K562 (cell line): ENCODE data around the gene TMEFF2. TPM values are rescaled to one million over a fixed set of nuclear protein-coding genes. Genes with fewer than 3 reads are reported as not detected.

Experiments
- ATAC-seq: fragments of 200-7000 bp; cut with Tn5 transposase; 3 replicates; pipeline ENCODE4 v1.9.1; 2020; ENCODE audit warnings: moderate library complexity
- BruUV-seq: library from RNA; stranded (reverse); fragments of 400-500 nt; replicated peaks from 2 replicates; lab custom pipeline; 2021; lab: Mats Ljungman, UMichigan
- CTCF ChIA-PET: fragments of 300-600 bp; formaldehyde crosslinking; extraction: SDS; loops from one replicate; lab custom pipeline; 2021; ENCODE audit warnings: low intra/inter-chr PET ratio; lab: Yijun Ruan, JAX
- POLR2A ChIA-PET: fragments of 300-600, 350-650 bp; sonication (Branson Sonifier 250); formaldehyde crosslinking; extraction: SDS; loops from one replicate; lab custom pipeline; 2021; ENCODE audit warnings: antibody characterized with exemption, inconsistent platforms; lab: Yijun Ruan, JAX
- DNase-seq, 4 experiments: peaks; one replicate each; pipeline versions ENCODE4 v3.0.0 to v3.0.0-alpha.2; 2011 to 2018; ENCODE audit warnings: low spot score in 3 of 4, mixed read lengths in 3 of 4; ENCODE audit errors: extremely low read depth in 1 of 4
- FAIRE-seq: peaks from 2 replicates; lab custom pipeline; 2011; peaks lifted over from hg19 to GRCh38; lab: Jason Lieb, UNC
- H2AFZ ChIP-seq: 2 replicates; pipeline ENCODE4 v1.6.0; 2011; ENCODE audit warnings: low read depth, low read length, control low read depth, inconsistent platforms
- H3K27ac ChIP-seq: fragments of 200-600 bp; 3 replicates; pipeline ENCODE4 v1.8.0; 2011; ENCODE audit warnings: low read depth, mild to moderate bottlenecking, control low read depth, inconsistent platforms, low read length, moderate library complexity, mixed read lengths; ENCODE audit errors: extremely low read depth
- H3K27me3 ChIP-seq, 2 experiments: fragments of 300-600 bp in 1 of 2; 2 replicates in 1 of 2; 3 replicates in 1 of 2; pipeline versions ENCODE4 v1.6.0 to v1.8.0; 2011; ENCODE audit warnings: inconsistent platforms in 2 of 2, low read length in 2 of 2, mild to moderate bottlenecking in 1 of 2, mixed read lengths in 1 of 2, moderate library complexity in 1 of 2; ENCODE audit not compliant: control insufficient read depth in 2 of 2, insufficient read depth in 2 of 2
- H3K36me3 ChIP-seq: fragments of 300-600 bp; 3 replicates; pipeline ENCODE4 v1.8.0; 2011; ENCODE audit warnings: mild to moderate bottlenecking, low read length, inconsistent platforms; ENCODE audit not compliant: control insufficient read depth, insufficient read depth
- H3K4me1 ChIP-seq, 2 experiments: fragments of 200-600 bp in 1 of 2; replicated peaks in 1 of 2; 2 replicates in 1 of 2; 3 replicates in 1 of 2; pipeline versions ENCODE4 v1.5.1 to v1.8.0; 2011; ENCODE audit warnings: inconsistent platforms in 2 of 2, low read length in 2 of 2, mild to moderate bottlenecking in 1 of 2, mixed read lengths in 1 of 2, moderate library complexity in 1 of 2; ENCODE audit not compliant: control insufficient read depth in 2 of 2, insufficient read depth in 2 of 2
- H3K4me2 ChIP-seq: 2 replicates; pipeline ENCODE4 v1.6.1; 2011; ENCODE audit warnings: low read length, control low read depth, inconsistent platforms, mixed read lengths; ENCODE audit not compliant: insufficient read depth
- H3K4me3 ChIP-seq: fragments of 200-600 bp; sonication (generic), shearing (Covaris generic); 2 replicates; pipeline ENCODE4 v1.5.1; 2016; ENCODE audit warnings: control low read depth, inconsistent platforms
- H3K79me2 ChIP-seq: fragments of 200-600 bp; 3 replicates; pipeline ENCODE4 v1.8.0; 2011; ENCODE audit warnings: low read length, inconsistent platforms; ENCODE audit not compliant: control insufficient read depth, insufficient read depth
- H3K9ac ChIP-seq, 2 experiments: 2 replicates each; pipeline versions ENCODE4 v1.6.0 to v1.6.1; 2011; ENCODE audit warnings: low read depth in 2 of 2, low read length in 2 of 2, control low read depth in 1 of 2, inconsistent platforms in 1 of 2, mild to moderate bottlenecking in 1 of 2, mixed read lengths in 1 of 2; ENCODE audit not compliant: insufficient read depth in 1 of 2
- H3K9me1 ChIP-seq: one replicate; pipeline ENCODE4 v1.6.0; 2011; ENCODE audit warnings: inconsistent platforms, mild to moderate bottlenecking, low read length, moderate library complexity; ENCODE audit not compliant: control insufficient read depth, insufficient read depth
- H3K9me3 ChIP-seq: replicated peaks from 2 replicates; pipeline ENCODE4 v1.5.1; 2011; ENCODE audit warnings: low read depth, low read length, inconsistent platforms; ENCODE audit not compliant: control insufficient read depth, insufficient read depth
- H4K20me1 ChIP-seq: replicated peaks from 2 replicates; pipeline ENCODE4 v1.6.1; 2011; ENCODE audit warnings: low read length, inconsistent platforms, mixed read lengths; ENCODE audit not compliant: control insufficient read depth, insufficient read depth
- CREBBP ChIP-seq: IDR thresholded peaks from one replicate; pipeline ENCODE4 v1.6.1; 2012; ENCODE audit warnings: low read depth, mild to moderate bottlenecking, control low read depth, inconsistent platforms, low read length
- SLC30A9 ChIP-seq: fragments of 250-450 bp; sonication (Bioruptor Pico); IDR thresholded peaks from 2 replicates; pipeline ENCODE4 v1.8.0; 2022; ENCODE audit warnings: mild to moderate bottlenecking, moderate library complexity
- TBL1XR1 ChIP-seq, 2 experiments: IDR thresholded peaks; 2 replicates each; pipeline ENCODE4 v1.6.1; 2012; ENCODE audit warnings: improper control_type of control experiment in 2 of 2, low read length in 2 of 2, mild to moderate bottlenecking in 1 of 2
- TCF7 ChIP-seq: sonication (generic); IDR thresholded peaks from 2 replicates; pipeline ENCODE4 v1.6.1; 2016; ENCODE audit warnings: antibody characterized with exemption, borderline replicate concordance
- TEAD2 ChIP-seq: fragments of 450-650 bp; IDR thresholded peaks from 2 replicates; pipeline ENCODE4 v1.6.1; 2016; ENCODE audit warnings: missing genetic modification characterization, control low read depth, missing compliant biosample characterization
- XRCC3 ChIP-seq: fragments of 450-650 bp; IDR thresholded peaks from 2 replicates; pipeline ENCODE4 v1.6.1; 2017; ENCODE audit warnings: mild to moderate bottlenecking, moderate library complexity
- WGBS: fragments of 100-300 bp; shearing (Covaris generic); methylation state at CpG from one replicate; pipeline ENCODE4 v1.1.6; 2016; ENCODE audit warnings: low coverage, mixed read lengths; ENCODE audit not compliant: insufficient coverage; ENCODE audit errors: missing lambda C conversion rate; 5-methylcytosine and 5-hydroxymethylcytosine counted together
- in situ Hi-C: fragments of 300-500 bp; cut with MboI; formaldehyde crosslinking; loops from 4 replicates; pipeline ENCODE4 v1.15.0; 2018; ENCODE audit warnings: inconsistent platforms, mixed read lengths
- intact Hi-C: fragments of 100-400 bp; cut with micrococcal nuclease; formaldehyde crosslinking; loops from 2 replicates; pipeline ENCODE4 v1.14.2; 2022
- polyA plus RNA-seq, 8 experiments: library from polyadenylated mRNA; depleted of rRNA in 4 of 8; stranded (reverse) in 5 of 8; unstranded in 3 of 8; fragments of >200 nt; fragmentation: Nextera tagmentation in 2 of 8; fragmentation: Illumina TruSeq in 1 of 8; extraction: Ambion mirVana in 2 of 8; extraction: Trizol in 1 of 8; gene quantifications; 2 replicates each; pipeline versions ENCODE4 v1.2.1 to v1.2.3, GENCODE V29; 2011 to 2014; ENCODE audit warnings: inconsistent platforms in 1 of 8, missing spikeins in 1 of 8
- total RNA-seq, 7 experiments: library from RNA; depleted of rRNA in 6 of 7; stranded (reverse); fragments of >200 nt in 6 of 7; fragmentation: Illumina TruSeq in 2 of 7; extraction: Trizol in 2 of 7; gene quantifications; 2 replicates each; pipeline versions ENCODE4 v1.2.1 to v1.2.3, GENCODE V29; 2011 to 2021; ENCODE audit warnings: low replicate concordance in 1 of 7
- TF ChIP-seq, protein P1 (sequence below), 2 experiments: fragments of 450-650 bp; formaldehyde crosslinking in 1 of 2; IDR thresholded peaks; 2 replicates each; pipeline versions ENCODE4 v1.4.0 to v1.6.1; 2014 to 2020; ENCODE audit warnings: mild to moderate bottlenecking in 2 of 2, borderline replicate concordance in 1 of 2, low read depth in 1 of 2
- TF ChIP-seq, protein P2 (sequence below), 3 experiments: IDR thresholded peaks in 2 of 3; conservative IDR thresholded peaks in 1 of 3; 2 replicates each; pipeline ENCODE4 v1.5.1; 2011 to 2012; ENCODE audit warnings: low read length in 3 of 3, mild to moderate bottlenecking in 3 of 3, control low read depth in 2 of 3, improper control_type of control experiment in 1 of 3, inconsistent platforms in 1 of 3, low read depth in 1 of 3, mixed read lengths in 1 of 3, moderate library complexity in 1 of 3; ENCODE audit not compliant: insufficient read depth in 2 of 3

TMEFF2 gene
- total and polyA plus RNA-seq, 9 of the 15 experiments (the other 6 are each of a cell fraction or from before 2014, with no cell fraction given), result 1.4 TPM; not detected in 8

DNA sequence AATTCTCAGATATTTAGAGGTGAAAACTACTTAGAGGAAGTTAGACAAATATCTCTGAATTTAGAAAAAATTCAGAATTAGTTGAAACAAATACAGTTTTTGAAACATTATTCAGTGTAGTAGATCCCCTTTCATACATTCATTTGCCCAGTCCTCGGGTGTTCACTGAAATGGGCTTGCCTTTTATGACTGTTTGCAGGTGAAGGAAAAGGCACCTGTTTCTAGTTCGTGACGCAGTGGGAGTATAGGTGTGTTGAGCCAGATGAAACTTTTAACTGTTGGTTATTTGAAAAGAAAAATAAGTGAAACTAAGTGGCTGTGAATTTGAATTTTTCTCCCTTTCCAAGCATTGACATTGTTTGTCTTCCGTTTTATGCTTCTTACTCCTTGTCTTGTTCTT lies 28.9 kb downstream of the TMEFF2 start (continued):
- no peak for TF ChIP-seq SLC30A9 (CRISPR knock-in tag)
- no peak for TF ChIP-seq CREBBP
- TF ChIP-seq TBL1XR1 (IDR thresholded peaks at IDR 0.05; ENCODE audit: low read length in 2 of 2), result no peak

DNA sequence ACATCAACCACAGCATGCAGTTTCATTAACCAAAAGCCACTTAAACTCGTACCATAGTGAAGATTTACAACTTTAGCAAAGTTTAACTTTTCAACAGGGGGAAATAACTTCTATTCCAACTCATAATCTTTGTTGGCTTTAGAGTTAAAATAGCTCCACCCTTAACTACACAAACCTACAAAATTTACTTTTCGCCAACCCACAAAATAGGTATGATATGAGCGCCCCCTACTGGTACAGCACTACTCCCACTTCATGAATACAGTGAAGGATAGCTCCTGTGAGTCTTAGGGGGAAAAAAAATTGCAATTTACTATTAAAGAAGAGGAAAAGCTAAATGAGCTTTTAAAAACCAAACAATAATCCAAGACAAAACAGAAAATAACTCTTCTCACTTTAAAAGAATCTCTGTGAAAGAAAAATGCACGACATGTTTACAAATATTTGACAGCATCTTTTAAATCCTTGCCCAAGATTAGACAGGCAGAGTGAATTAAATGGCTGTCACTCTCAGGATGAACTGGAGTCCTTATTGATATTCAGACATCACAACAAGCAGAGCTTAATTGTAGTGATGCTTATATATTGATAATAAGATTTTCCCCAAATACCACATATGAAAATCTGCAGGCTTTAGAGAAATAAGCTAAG lies 32.2 kb downstream of the TMEFF2 start:
- peak; percentile 93 for ATAC-seq
- Histone ChIP-seq H3K4me2 (no peak overlapping the region), H3K9me1 (no peaks in the 10 kb centered on the region), H3K27ac (no peak overlapping the region), H3K79me2 (no peaks in the 10 kb centered on the region), H3K4me1 (no peaks in the 10 kb centered on the region), H4K20me1 (no peaks in the 10 kb centered on the region), H3K36me3 (no peaks in the 10 kb centered on the region), H3K27me3 (no peaks in the 10 kb centered on the region), H3K4me3 (no peak overlapping the region), H3K9ac (no peak overlapping the region), H2AFZ (peak overlapping the region; percentile 54; the same call in 1 of the 2 replicates), H3K9me3 (no peaks in the 10 kb centered on the region)
- intact Hi-C loops, result loop anchor here (1.0 to 5.0 kb wide), 4 partner anchors 215 to 607 kb away; no protein-coding TSS in a partner anchor
- POLR2A ChIA-PET, result interaction anchor here (0.6 to 1.3 kb wide), 4 partner anchors 127 to 607 kb away, joined by 3 to 9 read pairs (median 4); no protein-coding TSS in a partner anchor
- CTCF ChIA-PET, result interaction anchor here (0.5 to 2.6 kb wide), 4 partner anchors 294 to 634 kb away, joined by 3 to 21 read pairs (median 6); no protein-coding TSS in a partner anchor
- WGBS, result 5% methylated on average over 4 of the region's 4 CpGs
- BruUV-seq, result no TSS peak
- in situ Hi-C loops, result no loop called here
- peak; percentile 26 to 78 (median 37) for DNase-seq
- peak; percentile 83 for FAIRE-seq
- TF ChIP-seq, protein P1, sequence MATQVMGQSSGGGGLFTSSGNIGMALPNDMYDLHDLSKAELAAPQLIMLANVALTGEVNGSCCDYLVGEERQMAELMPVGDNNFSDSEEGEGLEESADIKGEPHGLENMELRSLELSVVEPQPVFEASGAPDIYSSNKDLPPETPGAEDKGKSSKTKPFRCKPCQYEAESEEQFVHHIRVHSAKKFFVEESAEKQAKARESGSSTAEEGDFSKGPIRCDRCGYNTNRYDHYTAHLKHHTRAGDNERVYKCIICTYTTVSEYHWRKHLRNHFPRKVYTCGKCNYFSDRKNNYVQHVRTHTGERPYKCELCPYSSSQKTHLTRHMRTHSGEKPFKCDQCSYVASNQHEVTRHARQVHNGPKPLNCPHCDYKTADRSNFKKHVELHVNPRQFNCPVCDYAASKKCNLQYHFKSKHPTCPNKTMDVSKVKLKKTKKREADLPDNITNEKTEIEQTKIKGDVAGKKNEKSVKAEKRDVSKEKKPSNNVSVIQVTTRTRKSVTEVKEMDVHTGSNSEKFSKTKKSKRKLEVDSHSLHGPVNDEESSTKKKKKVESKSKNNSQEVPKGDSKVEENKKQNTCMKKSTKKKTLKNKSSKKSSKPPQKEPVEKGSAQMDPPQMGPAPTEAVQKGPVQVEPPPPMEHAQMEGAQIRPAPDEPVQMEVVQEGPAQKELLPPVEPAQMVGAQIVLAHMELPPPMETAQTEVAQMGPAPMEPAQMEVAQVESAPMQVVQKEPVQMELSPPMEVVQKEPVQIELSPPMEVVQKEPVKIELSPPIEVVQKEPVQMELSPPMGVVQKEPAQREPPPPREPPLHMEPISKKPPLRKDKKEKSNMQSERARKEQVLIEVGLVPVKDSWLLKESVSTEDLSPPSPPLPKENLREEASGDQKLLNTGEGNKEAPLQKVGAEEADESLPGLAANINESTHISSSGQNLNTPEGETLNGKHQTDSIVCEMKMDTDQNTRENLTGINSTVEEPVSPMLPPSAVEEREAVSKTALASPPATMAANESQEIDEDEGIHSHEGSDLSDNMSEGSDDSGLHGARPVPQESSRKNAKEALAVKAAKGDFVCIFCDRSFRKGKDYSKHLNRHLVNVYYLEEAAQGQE (IDR thresholded peaks at IDR 0.05; ENCODE audit: borderline replicate concordance), result peak; percentile 85; the same call in 1 of the 2 replicates
- TF ChIP-seq, protein P1 (CRISPR knock-in tag; IDR thresholded peaks at IDR 0.05; ENCODE audit: low read depth), result no peak
- no peak for TF ChIP-seq XRCC3
- TF ChIP-seq TEAD2 (tag), result no peak
- no peak for TF ChIP-seq TCF7
- TF ChIP-seq, protein P2, sequence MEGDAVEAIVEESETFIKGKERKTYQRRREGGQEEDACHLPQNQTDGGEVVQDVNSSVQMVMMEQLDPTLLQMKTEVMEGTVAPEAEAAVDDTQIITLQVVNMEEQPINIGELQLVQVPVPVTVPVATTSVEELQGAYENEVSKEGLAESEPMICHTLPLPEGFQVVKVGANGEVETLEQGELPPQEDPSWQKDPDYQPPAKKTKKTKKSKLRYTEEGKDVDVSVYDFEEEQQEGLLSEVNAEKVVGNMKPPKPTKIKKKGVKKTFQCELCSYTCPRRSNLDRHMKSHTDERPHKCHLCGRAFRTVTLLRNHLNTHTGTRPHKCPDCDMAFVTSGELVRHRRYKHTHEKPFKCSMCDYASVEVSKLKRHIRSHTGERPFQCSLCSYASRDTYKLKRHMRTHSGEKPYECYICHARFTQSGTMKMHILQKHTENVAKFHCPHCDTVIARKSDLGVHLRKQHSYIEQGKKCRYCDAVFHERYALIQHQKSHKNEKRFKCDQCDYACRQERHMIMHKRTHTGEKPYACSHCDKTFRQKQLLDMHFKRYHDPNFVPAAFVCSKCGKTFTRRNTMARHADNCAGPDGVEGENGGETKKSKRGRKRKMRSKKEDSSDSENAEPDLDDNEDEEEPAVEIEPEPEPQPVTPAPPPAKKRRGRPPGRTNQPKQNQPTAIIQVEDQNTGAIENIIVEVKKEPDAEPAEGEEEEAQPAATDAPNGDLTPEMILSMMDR (IDR thresholded peaks at IDR 0.05 in 2 of 3, conservative IDR thresholded peaks at IDR 0.05 in 1 of 3; ENCODE audit: insufficient read depth in 2 of 3, low read depth in 1 of 3, low read length in 3 of 3), result peak; percentile 66 to 79 (median 67)
